ENCODE measurements around the gene SNCA. TPM values are rescaled to one million over a fixed set of nuclear protein-coding genes. Genes with fewer than 3 reads are reported as not detected.

Gene SNCA
- total RNA-seq, 1 donor from 2014 or later, result 13.4 TPM

GRCh38 chr4:89820010-89820409 lies 17.0 kb downstream of the SNCA start:
- no peak for DNase-seq (ENCODE audit: low spot score)

GRCh38 chr4:89814362-89814761 lies 22.6 kb downstream of the SNCA start:
- DNase-seq (ENCODE audit: low spot score), result no peak

GRCh38 chr4:89813197-89813596 lies 23.8 kb downstream of the SNCA start:
- DNase-seq (ENCODE audit: low spot score), result no peak

- no peak for DNase-seq (ENCODE audit: low spot score)
Observed at GRCh38 chr4:89807441-89808140, 29.4 kb downstream of the SNCA start.

- DNase-seq (ENCODE audit: low spot score), result no peak
Observed at GRCh38 chr4:89805297-89805696, 31.7 kb downstream of the SNCA start.

GRCh38 chr4:89803915-89804314 lies 33.0 kb downstream of the SNCA start:
- DNase-seq (ENCODE audit: low spot score), result no peak

GRCh38 chr4:89803036-89803435 lies 33.9 kb downstream of the SNCA start:
- DNase-seq (ENCODE audit: low spot score), result no peak

- no peak for DNase-seq (ENCODE audit: low spot score)
Observed at GRCh38 chr4:89800527-89801103, 36.3 kb downstream of the SNCA start.

GRCh38 chr4:89800012-89800516 lies 36.9 kb downstream of the SNCA start:
- no peak for DNase-seq (ENCODE audit: low spot score)

GRCh38 chr4:89799071-89799470 lies 37.9 kb downstream of the SNCA start:
- no peak for DNase-seq (ENCODE audit: low spot score)

- no peak for DNase-seq (ENCODE audit: low spot score)
Observed at GRCh38 chr4:89797117-89797516, 39.8 kb downstream of the SNCA start.

- DNase-seq (ENCODE audit: low spot score), result no peak
Observed at GRCh38 chr4:89788206-89789072, 48.5 kb downstream of the SNCA start.

- DNase-seq (ENCODE audit: low spot score), result no peak
Observed at GRCh38 chr4:89784686-89785231, 52.2 kb downstream of the SNCA start.

- DNase-seq (ENCODE audit: low spot score), result no peak
Observed at GRCh38 chr4:89781321-89781720, 55.6 kb downstream of the SNCA start.

- DNase-seq (ENCODE audit: low spot score), result no peak
Observed at GRCh38 chr4:89773805-89774204, 63.2 kb downstream of the SNCA start.

- no peak for DNase-seq (ENCODE audit: low spot score)
Observed at GRCh38 chr4:89769856-89770255, 67.1 kb downstream of the SNCA start.

- no peak for DNase-seq (ENCODE audit: low spot score)
Observed at GRCh38 chr4:89767924-89768323, 69.0 kb downstream of the SNCA start.

- no peak for DNase-seq (ENCODE audit: low spot score)
Observed at GRCh38 chr4:89765966-89766365, 71.0 kb downstream of the SNCA start.

- DNase-seq (ENCODE audit: low spot score), result no peak
Observed at GRCh38 chr4:89765528-89765927, 71.4 kb downstream of the SNCA start.

GRCh38 chr4:89762311-89762710 lies 74.7 kb downstream of the SNCA start:
- DNase-seq (ENCODE audit: low spot score), result no peak

GRCh38 chr4:89759426-89759825 lies 77.5 kb downstream of the SNCA start:
- DNase-seq (ENCODE audit: low spot score), result no peak

Measured in mesenteric fat pad (tissue), 1 donor.